B cell (primary cell): ENCODE results near the gene ZNF189.

ENCODE experiments used
- EZH2 ChIP-seq: IDR thresholded peaks from 2 replicates; pipeline ENCODE4 v1.6.1; 2012; ENCODE audit warnings: borderline replicate concordance, low read depth, mild to moderate bottlenecking, moderate library complexity, low read length; ENCODE audit not compliant: insufficient read depth, poor library complexity, severe bottlenecking
- TF ChIP-seq, protein P1 (sequence below): fragments of 200-600 bp; IDR thresholded peaks from one replicate; pipeline ENCODE4 v1.8.0; 2022; ENCODE audit warnings: antibody characterized with exemption, mild to moderate bottlenecking

DNA sequence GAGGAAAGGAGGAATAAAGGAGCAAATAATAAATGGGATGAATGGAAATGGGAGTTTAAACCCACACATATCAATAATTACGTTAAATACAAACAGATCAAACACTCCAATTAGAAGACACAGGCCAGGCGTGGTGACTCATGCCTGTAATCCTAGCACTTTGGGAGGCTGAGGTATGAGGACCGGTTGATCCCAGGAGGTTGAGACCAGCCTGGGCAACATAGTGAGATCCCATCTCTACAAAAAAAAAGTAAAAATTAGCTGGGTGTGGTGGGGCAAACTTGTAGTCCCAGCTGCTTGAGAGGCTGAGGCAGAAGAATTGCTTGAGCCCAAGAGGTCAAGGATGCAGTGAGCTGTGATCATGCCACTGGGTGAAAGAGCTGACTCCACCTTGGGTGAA, 17.5 kb upstream of the ZNF189 start:
- TF ChIP-seq, protein P1, sequence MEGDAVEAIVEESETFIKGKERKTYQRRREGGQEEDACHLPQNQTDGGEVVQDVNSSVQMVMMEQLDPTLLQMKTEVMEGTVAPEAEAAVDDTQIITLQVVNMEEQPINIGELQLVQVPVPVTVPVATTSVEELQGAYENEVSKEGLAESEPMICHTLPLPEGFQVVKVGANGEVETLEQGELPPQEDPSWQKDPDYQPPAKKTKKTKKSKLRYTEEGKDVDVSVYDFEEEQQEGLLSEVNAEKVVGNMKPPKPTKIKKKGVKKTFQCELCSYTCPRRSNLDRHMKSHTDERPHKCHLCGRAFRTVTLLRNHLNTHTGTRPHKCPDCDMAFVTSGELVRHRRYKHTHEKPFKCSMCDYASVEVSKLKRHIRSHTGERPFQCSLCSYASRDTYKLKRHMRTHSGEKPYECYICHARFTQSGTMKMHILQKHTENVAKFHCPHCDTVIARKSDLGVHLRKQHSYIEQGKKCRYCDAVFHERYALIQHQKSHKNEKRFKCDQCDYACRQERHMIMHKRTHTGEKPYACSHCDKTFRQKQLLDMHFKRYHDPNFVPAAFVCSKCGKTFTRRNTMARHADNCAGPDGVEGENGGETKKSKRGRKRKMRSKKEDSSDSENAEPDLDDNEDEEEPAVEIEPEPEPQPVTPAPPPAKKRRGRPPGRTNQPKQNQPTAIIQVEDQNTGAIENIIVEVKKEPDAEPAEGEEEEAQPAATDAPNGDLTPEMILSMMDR: no peak
- TF ChIP-seq EZH2: no peak
